GM23248 (cell line): ENCODE results near the gene HLCS. TPM values are rescaled to one million over a fixed set of nuclear protein-coding genes. Genes with fewer than 3 reads are reported as not detected.
"Not testable (repeated sequence)": the region's sequence is repeated elsewhere in the genome, so short reads cannot be mapped to it uniquely, and the experiment has no call there.

Experiments
- DNase-seq: peaks from one replicate; pipeline ENCODE4 v3.0.0-alpha.2; 2015
- H2AFZ ChIP-seq: fragments of 200-600 bp; sonication (generic); 2 replicates; pipeline ENCODE4 v1.6.1; 2016; ENCODE audit warnings: antibody characterized with exemption
- H3F3A ChIP-seq: fragments of 200-600 bp; sonication (generic); 2 replicates; pipeline ENCODE4 v1.6.1; 2016; ENCODE audit warnings: mild to moderate bottlenecking, antibody characterized with exemption, mixed run types; ENCODE audit not compliant: insufficient read depth
- H3K27ac ChIP-seq: fragments of 200-600 bp; sonication (generic); 2 replicates; pipeline ENCODE4 v1.5.1; 2016; ENCODE audit warnings: mild to moderate bottlenecking
- H3K27me3 ChIP-seq: fragments of 200-600 bp; sonication (generic); replicated peaks from 2 replicates; pipeline ENCODE4 v1.6.1; 2016; ENCODE audit warnings: mild to moderate bottlenecking; ENCODE audit not compliant: insufficient read depth
- H3K36me3 ChIP-seq: fragments of 200-600 bp; sonication (generic); 2 replicates; pipeline ENCODE4 v1.6.1; 2016; ENCODE audit warnings: low read depth, mild to moderate bottlenecking
- H3K4me1 ChIP-seq: fragments of 200-600 bp; sonication (generic); 2 replicates; pipeline ENCODE4 v1.6.1; 2016; ENCODE audit warnings: mild to moderate bottlenecking; ENCODE audit not compliant: insufficient read depth
- H3K4me2 ChIP-seq: fragments of 200-600 bp; sonication (generic); one replicate; pipeline ENCODE4 v1.6.1; 2016; ENCODE audit warnings: mild to moderate bottlenecking; ENCODE audit not compliant: unreplicated experiment
- H3K4me3 ChIP-seq: fragments of 200-600 bp; sonication (generic); 2 replicates; pipeline ENCODE4 v1.5.1; 2016; ENCODE audit warnings: mild to moderate bottlenecking
- H3K79me2 ChIP-seq: fragments of 200-600 bp; sonication (generic); 2 replicates; pipeline ENCODE4 v1.6.1; 2016; ENCODE audit warnings: mild to moderate bottlenecking; ENCODE audit not compliant: insufficient read depth
- H3K9ac ChIP-seq: fragments of 200-600 bp; sonication (generic); 2 replicates; pipeline ENCODE4 v1.6.1; 2016; ENCODE audit warnings: mild to moderate bottlenecking
- H3K9me2 ChIP-seq: fragments of 200-600 bp; sonication (generic); 2 replicates; pipeline ENCODE4 v1.6.1; 2016; ENCODE audit warnings: mixed run types, mild to moderate bottlenecking, moderate library complexity; ENCODE audit not compliant: insufficient read depth
- H3K9me3 ChIP-seq: fragments of 200-600 bp; sonication (generic); one replicate; pipeline ENCODE4 v1.6.1; 2017; ENCODE audit warnings: low read depth
- H4K20me1 ChIP-seq: fragments of 200-600 bp; sonication (generic); 2 replicates; pipeline ENCODE4 v1.6.0; 2016; ENCODE audit not compliant: insufficient read depth
- EZH2 ChIP-seq: fragments of 200-600 bp; sonication (generic); IDR thresholded peaks from 2 replicates; pipeline ENCODE4 v1.6.1; 2018; ENCODE audit warnings: antibody characterized with exemption, mild to moderate bottlenecking; ENCODE audit not compliant: insufficient read depth, poor library complexity, severe bottlenecking
- EZH2phosphoT487 ChIP-seq: fragments of 200-600 bp; sonication (generic); IDR thresholded peaks from 2 replicates; pipeline ENCODE4 v1.6.1; 2018; ENCODE audit warnings: antibody characterized with exemption, moderate library complexity, mild to moderate bottlenecking, low read depth; ENCODE audit not compliant: insufficient read depth
- WGBS, 2 experiments: methylation state at CpG; one replicate each; pipeline ENCODE4 v1.1.6; 2015 to 2017; ENCODE audit warnings: low lambda C conversion rate in 2 of 2, low coverage in 1 of 2; ENCODE audit errors: missing lambda C conversion rate in 2 of 2; 5-methylcytosine and 5-hydroxymethylcytosine counted together
- in situ Hi-C: fragments of 300-500 bp; cut with MboI; formaldehyde crosslinking; loops from 2 replicates; pipeline ENCODE4 v1.15.0; 2020
- polyA plus RNA-seq: library from polyadenylated mRNA; unstranded; fragments of >200 nt; fragmentation: Nextera tagmentation; extraction: Ambion mirVana; gene quantifications from 2 replicates; pipeline ENCODE4 v1.2.1, GENCODE V29; 2016
- total RNA-seq: library from RNA; depleted of rRNA; stranded (reverse); fragments of >200 nt; shearing (Covaris generic); gene quantifications from 2 replicates; pipeline ENCODE4 v1.2.3, GENCODE V29; 2014

The HLCS gene
- total and polyA plus RNA-seq, 2 experiments from 2014 or later, result 21.4 to 42.5 TPM

DNA sequence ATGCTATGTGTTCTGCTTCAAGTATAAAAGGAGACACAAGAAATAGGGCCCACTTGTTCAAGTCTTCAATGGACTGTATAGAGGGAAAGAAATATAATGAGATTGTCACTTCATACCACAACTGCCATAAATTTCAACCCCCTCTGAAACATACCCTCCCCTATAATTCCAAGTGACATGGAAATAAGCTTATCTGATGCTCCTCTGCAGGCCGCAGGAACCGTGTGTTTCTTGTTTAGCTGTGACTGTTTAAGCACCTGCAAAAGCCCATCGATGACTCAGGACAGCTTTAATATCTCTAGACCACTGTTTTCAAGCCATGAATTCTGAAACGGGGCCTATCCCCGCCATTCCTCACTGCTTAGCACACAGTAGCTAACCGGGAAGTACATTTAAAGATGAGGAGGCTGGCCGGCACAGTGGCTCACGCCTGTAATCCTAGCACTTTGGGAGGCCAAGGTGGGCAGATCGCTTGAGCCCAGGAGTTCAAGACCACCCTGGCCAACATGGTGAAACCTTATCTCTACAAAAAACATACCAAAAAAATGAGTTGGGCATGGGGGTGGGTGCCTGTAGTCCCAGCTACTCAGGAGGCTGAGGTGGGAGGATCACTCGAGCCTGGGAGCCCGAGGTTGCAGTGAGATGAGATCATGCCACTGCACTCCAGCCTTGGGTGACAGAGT, 4.2 kb downstream of the HLCS start:
- no peaks in the 10 kb centered on the region for H3K27me3 ChIP-seq
- no peaks in the 10 kb centered on the region for H4K20me1 ChIP-seq
- WGBS, 2 experiments, result 96 to 98% methylated on average over 11 of the region's 11 CpGs
- in situ Hi-C loops, result no loop called here
- H2AFZ ChIP-seq, result no peak overlapping the region
- DNase-seq, result no peak
- no peak overlapping the region for H3K9ac ChIP-seq
- H3K9me2 ChIP-seq, result no peaks in the 10 kb centered on the region
- peaks cover 22% of the 10 kb centered on the region for H3K79me2 ChIP-seq
- H3K27ac ChIP-seq, result no peak overlapping the region
- H3K4me3 ChIP-seq, result no peak overlapping the region
- peaks cover 4% of the 10 kb centered on the region; the same call in 1 of the 2 replicates for H3K36me3 ChIP-seq
- H3K9me3 ChIP-seq, result no peaks in the 10 kb centered on the region
- peaks cover 7% of the 10 kb centered on the region; the same call in 1 of the 2 replicates for H3K4me1 ChIP-seq
- H3F3A ChIP-seq, result no peaks in the 10 kb centered on the region
- no peak for TF ChIP-seq EZH2phosphoT487
- no peak for TF ChIP-seq EZH2
- H3K4me2 ChIP-seq, result no peak overlapping the region

DNA sequence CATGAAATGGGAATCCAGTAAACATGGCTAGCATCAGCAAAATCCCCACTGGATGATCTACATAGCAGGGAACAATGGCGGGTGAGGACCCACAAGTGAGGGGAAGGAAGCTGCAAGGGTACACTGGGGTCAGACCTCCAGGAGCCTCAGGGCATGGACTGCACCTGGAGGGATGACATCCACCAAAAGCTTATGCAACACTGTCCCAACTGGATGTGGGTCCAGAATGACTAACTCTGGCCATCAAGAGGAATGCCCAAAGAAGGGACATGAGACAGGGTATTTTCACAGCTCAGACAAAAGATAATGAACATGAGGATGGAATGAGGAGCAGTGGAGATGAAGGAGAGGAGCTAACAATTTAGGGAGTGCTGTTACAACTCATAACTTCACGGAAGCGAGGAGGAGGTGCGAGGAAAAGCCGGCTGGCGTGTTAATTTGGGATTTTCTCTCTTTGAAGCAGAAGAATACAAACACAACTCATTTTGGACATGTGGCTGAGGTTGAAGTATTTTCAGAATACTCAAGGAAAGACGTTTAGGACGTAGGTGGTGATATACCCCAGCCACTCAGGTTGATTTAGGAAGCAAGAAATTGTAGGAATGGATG, 5.7 kb downstream of the HLCS start:
- H3F3A ChIP-seq, result no peaks in the 10 kb centered on the region
- in situ Hi-C loops, result no loop called here
- TF ChIP-seq EZH2phosphoT487, result no peak
- no peak for TF ChIP-seq EZH2
- H2AFZ ChIP-seq, result no peak overlapping the region
- no peak overlapping the region for H3K4me2 ChIP-seq
- no peak overlapping the region for H3K27ac ChIP-seq
- H3K9me3 ChIP-seq, result no peaks in the 10 kb centered on the region
- 92 to 96% methylated on average over 8 of the region's 8 CpGs for WGBS, 2 experiments
- no peak for DNase-seq
- no peak overlapping the region for H3K9ac ChIP-seq
- no peak overlapping the region for H3K4me3 ChIP-seq
- peaks cover 19% of the 10 kb centered on the region for H3K79me2 ChIP-seq
- H3K27me3 ChIP-seq, result no peaks in the 10 kb centered on the region
- peaks cover 4% of the 10 kb centered on the region; the same call in 1 of the 2 replicates for H3K36me3 ChIP-seq
- H3K4me1 ChIP-seq, result 0 out of 2 replicates have a peak, but pooled peaks cover 7% of the 10 kb centered on the region
- H3K9me2 ChIP-seq, result no peaks in the 10 kb centered on the region
- H4K20me1 ChIP-seq, result no peaks in the 10 kb centered on the region

DNA sequence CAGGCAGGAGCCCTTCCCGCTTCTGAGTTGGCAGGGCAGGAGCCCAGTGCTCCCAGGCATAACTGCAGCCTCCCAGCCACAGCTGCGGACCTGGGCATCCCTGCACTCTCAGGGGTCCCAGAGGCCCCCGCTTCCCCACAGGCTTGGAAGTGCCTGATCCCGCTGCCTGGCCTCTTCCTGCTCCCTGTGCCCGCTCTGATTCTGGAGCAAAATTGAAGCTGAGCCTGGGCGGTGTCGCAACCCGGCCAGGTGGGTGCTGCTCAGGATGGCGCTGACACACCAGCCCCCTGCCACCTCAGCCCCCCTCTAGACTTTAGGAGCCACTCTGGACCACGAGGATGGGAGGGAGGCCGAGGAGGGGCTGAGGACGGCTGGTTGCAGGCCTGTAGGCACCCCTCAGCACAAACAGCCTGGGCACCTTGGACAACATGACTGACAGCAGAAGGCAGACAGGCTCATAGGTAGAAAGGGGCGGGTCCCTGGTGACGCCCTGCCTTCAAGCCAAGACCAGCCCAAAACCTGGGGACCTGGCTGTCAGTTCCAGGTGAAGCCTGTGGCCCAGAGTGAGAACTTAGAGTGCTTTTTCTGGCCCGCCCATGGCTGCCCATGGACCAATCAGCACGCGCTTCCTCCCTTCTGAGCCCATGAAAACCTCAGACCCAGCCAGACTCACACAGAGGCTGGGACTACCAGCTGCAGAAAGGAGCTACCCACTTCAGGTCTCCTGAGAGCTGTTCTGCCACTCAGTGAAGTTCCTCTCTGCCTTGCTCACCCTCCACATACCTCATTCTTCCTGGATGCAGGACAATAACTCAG, 7.2 kb downstream of the HLCS start:
- WGBS, 2 experiments, result 93% methylated on average over 17 of the region's 17 CpGs
- Histone ChIP-seq H3K36me3 (peaks cover 4% of the 10 kb centered on the region; the same call in 1 of the 2 replicates), H3K4me1 (no peaks in the 10 kb centered on the region), H3K9me2 (no peaks in the 10 kb centered on the region), H3K27ac (no peak overlapping the region), H3K27me3 (no peaks in the 10 kb centered on the region), H3K4me2 (no peak overlapping the region), H3F3A (no peaks in the 10 kb centered on the region), H3K4me3 (no peak overlapping the region), H2AFZ (no peak overlapping the region), H3K9ac (no peak overlapping the region), H4K20me1 (no peaks in the 10 kb centered on the region), H3K9me3 (no peaks in the 10 kb centered on the region), H3K79me2 (peaks cover 6% of the 10 kb centered on the region; the same call in 1 of the 2 replicates)
- TF ChIP-seq EZH2 (no peak), EZH2phosphoT487 (no peak)
- DNase-seq, result no peak
- in situ Hi-C loops, result no loop called here

DNA sequence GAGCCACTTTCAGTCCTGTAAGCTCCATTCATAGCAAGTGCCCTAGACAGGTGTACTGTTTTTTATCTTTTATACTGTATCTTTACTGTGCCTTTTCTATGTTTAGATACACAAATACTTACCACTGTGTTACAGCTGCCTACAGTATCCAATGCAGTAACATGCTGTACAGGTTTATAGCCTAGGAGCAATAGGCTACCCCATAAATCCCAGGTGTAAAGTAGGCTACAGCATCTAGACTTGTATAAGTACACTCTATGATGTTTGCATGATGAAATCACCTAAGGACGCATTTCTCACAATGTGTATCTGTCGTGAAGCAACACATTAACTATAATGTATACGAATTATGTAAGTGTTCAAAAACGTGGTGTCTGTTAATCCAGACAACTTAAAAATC, 10.7 kb downstream of the HLCS start:
- Histone ChIP-seq H3K9me2 (no peaks in the 10 kb centered on the region), H3K4me2 (no peak overlapping the region), H2AFZ (no peak overlapping the region), H3K9ac (no peak overlapping the region), H3K27me3 (no peaks in the 10 kb centered on the region), H3K27ac (no peak overlapping the region), H3K36me3 (peaks cover 4% of the 10 kb centered on the region; the same call in 1 of the 2 replicates), H3K79me2 (no peaks in the 10 kb centered on the region), H3K4me3 (no peak overlapping the region), H3K9me3 (no peaks in the 10 kb centered on the region), H3K4me1 (no peaks in the 10 kb centered on the region), H3F3A (no peaks in the 10 kb centered on the region), H4K20me1 (no peaks in the 10 kb centered on the region)
- WGBS, 2 experiments, result 77 to 84% methylated on average over 4 of the region's 4 CpGs
- no peak for DNase-seq
- TF ChIP-seq EZH2, result no peak
- no peak for TF ChIP-seq EZH2phosphoT487
- in situ Hi-C loops, result no loop called here

DNA sequence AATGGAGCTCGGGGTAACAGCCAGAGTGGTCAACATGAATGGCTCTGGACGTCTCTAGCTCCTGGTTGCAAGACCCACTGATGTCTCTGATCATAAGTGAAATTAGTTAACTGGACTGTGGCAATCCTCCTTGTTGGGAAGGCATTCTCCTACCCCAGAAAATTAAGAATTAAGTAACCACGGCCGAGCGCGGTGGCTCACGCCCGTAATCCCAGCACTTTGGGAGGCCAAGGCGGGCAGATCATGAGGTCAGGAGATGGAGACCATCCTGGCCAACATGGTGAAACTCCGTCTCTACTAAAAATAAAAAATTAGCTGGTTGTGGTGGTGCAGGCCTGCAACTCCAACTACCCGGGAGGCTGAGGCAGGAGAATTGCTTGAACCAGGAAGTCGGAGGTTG, 14.1 kb downstream of the HLCS start:
- H3K79me2 ChIP-seq, H3K27ac ChIP-seq, H2AFZ ChIP-seq, H4K20me1 ChIP-seq, H3F3A ChIP-seq, H3K36me3 ChIP-seq, H3K4me1 ChIP-seq, H3K27me3 ChIP-seq, H3K4me3 ChIP-seq, in situ Hi-C loops, H3K9me2 ChIP-seq, H3K4me2 ChIP-seq, H3K9me3 ChIP-seq, H3K9ac ChIP-seq, DNase-seq: not testable (repeated sequence)
- 97 to 98% methylated on average over 12 of the region's 12 CpGs for WGBS, 2 experiments
